PC-3 (cell line): ENCODE results near the gene PTPRN2. TPM values are rescaled to one million over a fixed set of nuclear protein-coding genes. Genes with fewer than 3 reads are reported as not detected.

Experiments used
- ATAC-seq: fragments of 200-7000 bp; cut with Tn5 transposase; 2 replicates; pipeline ENCODE4 v1.9.1; 2020; ENCODE audit warnings: mild to moderate bottlenecking, moderate library complexity
- BruUV-seq: library from RNA; stranded (reverse); fragments of 400-500 nt; replicated peaks from 2 replicates; lab custom pipeline; 2021; lab: Mats Ljungman, UMichigan
- CTCF ChIA-PET: fragments of 300-600 bp; sonication (Branson Sonifier 250); formaldehyde crosslinking; loops from one replicate; lab custom pipeline; 2022; ENCODE audit warnings: antibody characterized with exemption; lab: Charles Lee
- POLR2A ChIA-PET: fragments of 300-600 bp; sonication (Branson Sonifier 250); formaldehyde crosslinking; loops from one replicate; lab custom pipeline; 2022; ENCODE audit warnings: antibody characterized with exemption; ENCODE audit not compliant: unreplicated experiment; lab: Charles Lee
- DNase-seq: peaks from one replicate; pipeline ENCODE4 v3.0.0-alpha.2; 2015
- H2AFZ ChIP-seq: fragments of 300-600 bp; sonication (generic); 2 replicates; pipeline ENCODE4 v1.6.0; 2016; ENCODE audit warnings: antibody characterized with exemption, low read length
- H3F3A ChIP-seq: fragments of 300-600 bp; sonication (generic); one replicate; pipeline ENCODE4 v1.6.0; 2017; ENCODE audit warnings: antibody characterized with exemption, low read length, control low read depth, mild to moderate bottlenecking; ENCODE audit not compliant: unreplicated experiment
- H3K27ac ChIP-seq: fragments of 300-600 bp; sonication (generic); 2 replicates; pipeline ENCODE4 v1.5.1; 2016; ENCODE audit warnings: mild to moderate bottlenecking, low read length
- H3K27me3 ChIP-seq: fragments of 300-600 bp; sonication (generic); 2 replicates; pipeline ENCODE4 v1.6.1; 2016; ENCODE audit warnings: low read length, mixed read lengths
- H3K36me3 ChIP-seq: fragments of 300-600 bp; sonication (generic); 2 replicates; pipeline ENCODE4 v1.6.1; 2016; ENCODE audit warnings: low read depth, mixed run types, low read length, mixed read lengths
- H3K4me1 ChIP-seq: fragments of 300-600 bp; sonication (generic); 2 replicates; pipeline ENCODE4 v1.5.1; 2016; ENCODE audit warnings: low read length; ENCODE audit not compliant: insufficient read depth
- H3K4me2 ChIP-seq: fragments of 300-600 bp; sonication (generic); 2 replicates; pipeline ENCODE4 v1.6.0; 2016; ENCODE audit warnings: low read length
- H3K4me3 ChIP-seq: fragments of 300-600 bp; sonication (generic); 2 replicates; pipeline ENCODE4 v1.5.1; 2016; ENCODE audit warnings: mild to moderate bottlenecking, low read length, mixed read lengths
- H3K79me2 ChIP-seq: fragments of 300-600 bp; sonication (generic); 2 replicates; pipeline ENCODE4 v1.6.1; 2017; ENCODE audit warnings: low read length, mixed read lengths
- H3K9ac ChIP-seq: fragments of 300-600 bp; sonication (generic); 2 replicates; pipeline ENCODE4 v1.6.0; 2016; ENCODE audit warnings: mild to moderate bottlenecking, low read length
- H3K9me2 ChIP-seq: fragments of 300-600 bp; sonication (generic); replicated peaks from 2 replicates; pipeline ENCODE4 v1.6.1; 2016; ENCODE audit warnings: mixed run types, low read length, mixed read lengths
- H3K9me3 ChIP-seq: fragments of 300-600 bp; sonication (generic); 2 replicates; pipeline ENCODE4 v1.6.1; 2016; ENCODE audit warnings: low read length, mixed read lengths
- H4K20me1 ChIP-seq: fragments of 300-600 bp; sonication (generic); 2 replicates; pipeline ENCODE4 v1.6.1; 2016; ENCODE audit warnings: low read length, mixed read lengths
- CTCF ChIP-seq: fragments of 300-600 bp; sonication (generic); conservative IDR thresholded peaks from 2 replicates; pipeline ENCODE4 v1.5.1; 2017; ENCODE audit warnings: antibody characterized with exemption, low read depth, mild to moderate bottlenecking, low read length
- EZH2 ChIP-seq: fragments of 300-600 bp; sonication (generic); IDR thresholded peaks from one replicate; pipeline ENCODE4 v1.6.1; 2017; ENCODE audit warnings: antibody characterized with exemption, mild to moderate bottlenecking, low read length; ENCODE audit not compliant: unreplicated experiment
- EZH2phosphoT487 ChIP-seq: fragments of 300-600 bp; sonication (generic); IDR thresholded peaks from 2 replicates; pipeline ENCODE4 v1.6.1; 2018; ENCODE audit warnings: mild to moderate bottlenecking, antibody characterized with exemption, low read length, borderline replicate concordance
- intact Hi-C: fragments of 100-400 bp; cut with micrococcal nuclease; formaldehyde crosslinking; loops from 2 replicates; pipeline ENCODE4 v1.9.0; 2023
- total RNA-seq: library from RNA; depleted of rRNA; stranded (reverse); fragments of >200 nt; gene quantifications from 2 replicates; pipeline ENCODE4 v1.2.3, GENCODE V29; 2014

Gene PTPRN2
- total RNA-seq, 1 experiment from 2014 or later = 3.2 TPM

DNA sequence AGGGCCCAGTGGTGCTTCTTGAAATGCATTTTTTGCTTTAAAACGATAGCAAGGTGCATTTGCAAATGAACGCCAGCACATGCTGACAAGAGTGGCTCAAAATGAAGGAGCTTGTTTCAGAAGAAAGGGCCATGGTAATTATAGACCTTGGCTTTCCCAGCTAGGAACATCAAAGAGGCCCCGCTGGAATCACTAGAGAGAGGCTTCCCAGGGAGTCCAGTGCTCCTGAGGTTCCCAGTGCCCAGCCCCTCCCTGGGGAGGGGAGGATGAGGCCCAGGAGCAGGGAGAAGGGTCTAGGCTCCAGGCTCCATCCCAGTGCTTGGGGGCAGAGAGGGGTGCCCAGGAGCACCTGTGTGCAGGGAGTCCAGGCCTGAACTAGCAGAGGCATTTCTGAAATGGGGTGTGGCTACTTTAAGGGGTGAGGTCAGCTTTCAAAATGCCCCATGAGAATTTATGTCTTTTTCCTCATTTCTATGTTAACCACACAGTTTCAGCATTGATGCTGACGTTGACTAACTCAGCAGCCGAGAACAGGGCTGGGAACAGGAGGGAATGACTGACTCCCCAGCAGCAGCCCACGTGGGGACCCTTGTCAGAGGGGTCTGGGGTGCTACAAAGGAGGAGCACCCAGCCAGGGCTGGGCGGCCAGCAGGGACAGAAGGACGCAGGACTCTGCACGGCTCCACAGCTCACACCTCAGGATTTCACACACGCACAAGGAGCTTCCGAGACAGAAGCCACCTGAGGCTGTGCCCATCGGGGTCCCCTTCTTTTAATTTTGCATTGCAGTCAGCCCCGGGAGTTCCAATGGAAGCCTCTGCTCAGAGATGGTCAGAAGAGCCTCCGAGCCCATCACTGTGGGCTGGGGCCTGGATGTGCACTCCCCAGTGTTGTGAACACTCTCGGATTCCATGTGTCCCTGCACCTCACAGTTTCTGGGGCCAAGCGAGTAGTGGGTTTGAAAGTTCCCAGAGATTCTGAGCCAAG is 570.2 kb downstream of the PTPRN2 start:
- H3K9ac ChIP-seq = no peak overlapping the region
- intact Hi-C loops = no loop called here
- TF ChIP-seq EZH2 (no peak), CTCF (no peak), EZH2phosphoT487 (no peak)
- no peak overlapping the region for H2AFZ ChIP-seq
- H3K27ac ChIP-seq = no peak overlapping the region
- CTCF ChIA-PET = no interaction called here
- H3K36me3 ChIP-seq = no peaks in the 10 kb centered on the region
- DNase-seq = no peak
- BruUV-seq = no TSS peak
- POLR2A ChIA-PET = no interaction called here
- H3K27me3 ChIP-seq = peaks cover 27% of the 10 kb centered on the region; the same call in 1 of the 2 replicates
- no peak overlapping the region for H3K4me2 ChIP-seq
- no peaks in the 10 kb centered on the region for H3K4me1 ChIP-seq
- H3K79me2 ChIP-seq = no peaks in the 10 kb centered on the region
- no peak for ATAC-seq
- no peaks in the 10 kb centered on the region for H3K9me2 ChIP-seq
- H3F3A ChIP-seq = no peaks in the 10 kb centered on the region
- H3K9me3 ChIP-seq = no peaks in the 10 kb centered on the region
- H3K4me3 ChIP-seq = no peak overlapping the region
- H4K20me1 ChIP-seq = no peaks in the 10 kb centered on the region

- Histone ChIP-seq H4K20me1 (no peaks in the 10 kb centered on the region), H3K27ac (no peak overlapping the region), H3K4me2 (no peak overlapping the region), H3K9me2 (no peaks in the 10 kb centered on the region), H3K9ac (no peak overlapping the region), H2AFZ (no peak overlapping the region), H3K36me3 (no peaks in the 10 kb centered on the region), H3K4me3 (no peak overlapping the region), H3F3A (no peaks in the 10 kb centered on the region), H3K9me3 (no peaks in the 10 kb centered on the region), H3K27me3 (peaks cover 28% of the 10 kb centered on the region), H3K79me2 (no peaks in the 10 kb centered on the region), H3K4me1 (no peaks in the 10 kb centered on the region)
- ChIA-PET CTCF (no interaction called here), POLR2A (no interaction called here)
- DNase-seq (no peak), ATAC-seq (no peak)
- no TSS peak for BruUV-seq
- TF ChIP-seq CTCF = no peak
- no peak for TF ChIP-seq EZH2phosphoT487
- no peak for TF ChIP-seq EZH2
- intact Hi-C loops = no loop called here
These were observed 571.2 kb downstream of the PTPRN2 start for GRCh38 chr7:158016180-158017097.
